HG03280 (cell line): ENCODE data around the gene NFS1.

Experiments
- ATAC-seq: cut with Tn5 transposase; IDR thresholded peaks from one replicate; pipeline ENCODE4 v1.9.1; 2021; ENCODE audit warnings: mild to moderate bottlenecking, moderate library complexity; ENCODE audit not compliant: unreplicated experiment

Gene NFS1

GRCh38 chr20:35680452-35681183 is 18.5 kb downstream of the NFS1 start:
- no peak for ATAC-seq

GRCh38 chr20:35674921-35675320 is 24.2 kb downstream of the NFS1 start:
- ATAC-seq: no peak

- ATAC-seq: no peak
These were observed 25.3 kb downstream of the NFS1 start for GRCh38 chr20:35673884-35674283.

- ATAC-seq: no peak
These were observed 29.5 kb downstream of the NFS1 start for GRCh38 chr20:35669681-35670080.

- ATAC-seq: no peak
These were observed 29.9 kb downstream of the NFS1 start for GRCh38 chr20:35669221-35669620.

GRCh38 chr20:35665949-35666288 is 33.2 kb downstream of the NFS1 start:
- no peak for ATAC-seq

GRCh38 chr20:35664466-35665206 is 34.5 kb downstream of the NFS1 start, which contains the start of the genes CPNE1 and RBM12:
TSS of gene CPNE1 (minus strand) at chr20:35664900. CDS start at chr20:35632923, 31,977 bp downstream.
TSS of gene RBM12 (minus strand) at chr20:35664900. CDS start at chr20:35655322, 9,578 bp downstream.
- ATAC-seq: peak; percentile 76

- ATAC-seq: peak; percentile 27
These were observed 35.4 kb downstream of the NFS1 start for GRCh38 chr20:35663516-35664465.

- ATAC-seq: no peak
These were observed 36.6 kb downstream of the NFS1 start for GRCh38 chr20:35662551-35662950.

- no peak for ATAC-seq
These were observed 37.2 kb downstream of the NFS1 start for GRCh38 chr20:35661908-35662307.

GRCh38 chr20:35661053-35661452 is 38.1 kb downstream of the NFS1 start:
- no peak for ATAC-seq

- no peak for ATAC-seq
These were observed 38.8 kb downstream of the NFS1 start for GRCh38 chr20:35660122-35660937.

- no peak for ATAC-seq
These were observed 41.9 kb downstream of the NFS1 start for GRCh38 chr20:35657271-35657670.

GRCh38 chr20:35654415-35654814 is 44.7 kb downstream of the NFS1 start:
- no peak for ATAC-seq

GRCh38 chr20:35653893-35654292 is 45.3 kb downstream of the NFS1 start:
- ATAC-seq: no peak

GRCh38 chr20:35653430-35653734 is 45.8 kb downstream of the NFS1 start:
- no peak for ATAC-seq

- no peak for ATAC-seq
These were observed 46.3 kb downstream of the NFS1 start for GRCh38 chr20:35652641-35653429.

- ATAC-seq: no peak
These were observed 47.2 kb downstream of the NFS1 start for GRCh38 chr20:35651958-35652357.

GRCh38 chr20:35650632-35651031 is 48.5 kb downstream of the NFS1 start:
- no peak for ATAC-seq

- ATAC-seq: no peak
These were observed 50.3 kb downstream of the NFS1 start for GRCh38 chr20:35648836-35649235.
